GM12878 (cell line): Measurements from ENCODE around the gene NCKAP5. TPM values are rescaled to one million over a fixed set of nuclear protein-coding genes. Genes with fewer than 3 reads are reported as not detected.

Source experiments
- ATAC-seq: fragments of 200-7000 bp; cut with Tn5 transposase; 3 replicates; pipeline ENCODE4 v1.9.1; 2020; ENCODE audit warnings: mild to moderate bottlenecking, moderate library complexity
- BruUV-seq: library from RNA; stranded (reverse); fragments of 400-500 nt; replicated peaks from 2 replicates; lab custom pipeline; 2021; lab: Mats Ljungman, UMichigan
- CTCF ChIA-PET: fragments of 300-600 bp; sonication (Branson Sonifier 250); formaldehyde crosslinking; extraction: SDS; loops from one replicate; lab custom pipeline; 2021; ENCODE audit warnings: inconsistent platforms; lab: Yijun Ruan, JAX
- POLR2A ChIA-PET: fragments of 350-600 bp; formaldehyde crosslinking; extraction: SDS; loops from one replicate; lab custom pipeline; 2021; ENCODE audit warnings: inconsistent platforms; lab: Charles Lee
- RAD21 ChIA-PET: fragments of 300-600 bp; sonication (Branson Sonifier 250); formaldehyde crosslinking; loops from one replicate; lab custom pipeline; 2023; ENCODE audit warnings: antibody characterized with exemption; ENCODE audit not compliant: unreplicated experiment; lab: Charles Lee
- SMC1A ChIA-PET: fragments of 300-600 bp; sonication (Branson Sonifier 250); formaldehyde crosslinking; loops from one replicate; lab custom pipeline; 2023; ENCODE audit not compliant: unreplicated experiment, uncharacterized antibody; lab: Charles Lee
- DNase-seq: peaks from one replicate; pipeline ENCODE4 v3.0.0-alpha.2; 2011; ENCODE audit warnings: low read depth, low spot score
- FAIRE-seq: peaks from 3 replicates; lab custom pipeline; 2011; peaks lifted over from hg19 to GRCh38; lab: Jason Lieb, UNC
- H2AFZ ChIP-seq: 2 replicates; pipeline ENCODE4 v1.6.0; 2011; ENCODE audit warnings: low read depth, low read length, control low read depth; ENCODE audit not compliant: control insufficient read depth
- H3K27ac ChIP-seq: 2 replicates; pipeline ENCODE4 v1.5.1; 2011; ENCODE audit warnings: control low read depth; ENCODE audit not compliant: control insufficient read depth, insufficient read depth
- H3K27me3 ChIP-seq, 2 experiments: replicated peaks in 1 of 2; 2 replicates each; pipeline versions ENCODE4 v1.6.0 to v1.6.1; 2011; ENCODE audit warnings: low read length in 1 of 2; ENCODE audit not compliant: control insufficient read depth in 2 of 2, insufficient read depth in 2 of 2
- H3K36me3 ChIP-seq, 2 experiments: 2 replicates each; pipeline ENCODE4 v1.5.1; 2011; ENCODE audit warnings: low read length in 1 of 2; ENCODE audit not compliant: control insufficient read depth in 2 of 2, insufficient read depth in 2 of 2
- H3K4me1 ChIP-seq: 2 replicates; pipeline ENCODE4 v1.6.1; 2011; ENCODE audit warnings: mild to moderate bottlenecking, low read length, moderate library complexity, mixed read lengths; ENCODE audit not compliant: control insufficient read depth, insufficient read depth
- H3K4me2 ChIP-seq: 2 replicates; pipeline ENCODE4 v1.6.0; 2011; ENCODE audit warnings: control low read depth; ENCODE audit not compliant: control insufficient read depth, insufficient read depth
- H3K4me3 ChIP-seq: fragments of 200-600 bp; sonication (generic); 2 replicates; pipeline ENCODE4 v1.5.1; 2016
- H3K79me2 ChIP-seq: 2 replicates; pipeline ENCODE4 v1.6.0; 2011; ENCODE audit warnings: low read length; ENCODE audit not compliant: control insufficient read depth, insufficient read depth
- H3K9ac ChIP-seq: 2 replicates; pipeline ENCODE4 v1.8.0; 2011; ENCODE audit warnings: low read length, control low read depth, mixed read lengths; ENCODE audit not compliant: control insufficient read depth, insufficient read depth
- H3K9me3 ChIP-seq: replicated peaks from 3 replicates; pipeline ENCODE4 v1.5.1; 2011; ENCODE audit warnings: mild to moderate bottlenecking, low read length; ENCODE audit not compliant: control insufficient read depth, insufficient read depth
- H4K20me1 ChIP-seq: 2 replicates; pipeline ENCODE4 v1.6.0; 2011; ENCODE audit not compliant: control insufficient read depth, insufficient read depth
- CREM ChIP-seq: IDR thresholded peaks from 2 replicates; pipeline ENCODE4 v1.6.1; 2014; ENCODE audit warnings: antibody characterized with exemption, low read depth
- ESRRA ChIP-seq: IDR thresholded peaks from 2 replicates; pipeline ENCODE4 v1.6.1; 2012; ENCODE audit warnings: mild to moderate bottlenecking, low read length, improper control_type of control experiment
- HCFC1 ChIP-seq: fragments of 150-350 bp; IDR thresholded peaks from 2 replicates; pipeline ENCODE4 v1.6.1; 2014; ENCODE audit warnings: low read length
- IKZF1 ChIP-seq: fragments of 450-650 bp; conservative IDR thresholded peaks from 2 replicates; pipeline ENCODE4 v1.6.1; 2017; ENCODE audit warnings: antibody characterized with exemption, mild to moderate bottlenecking
- NFYB ChIP-seq: IDR thresholded peaks from 2 replicates; pipeline ENCODE4 v1.6.1; 2011; ENCODE audit warnings: low read depth, mild to moderate bottlenecking, low read length, improper control_type of control experiment, moderate library complexity; ENCODE audit not compliant: insufficient read depth
- NR2F1 ChIP-seq: fragments of 450-650 bp; conservative IDR thresholded peaks from 2 replicates; pipeline ENCODE4 v1.6.1; 2017; ENCODE audit warnings: mild to moderate bottlenecking
- POLR2AphosphoS5 ChIP-seq: IDR thresholded peaks from 2 replicates; pipeline ENCODE4 v1.6.1; 2011; ENCODE audit warnings: mild to moderate bottlenecking, low read length, inconsistent platforms
- RAD51 ChIP-seq: fragments of 450-650 bp; IDR thresholded peaks from 2 replicates; pipeline ENCODE4 v1.6.1; 2016; ENCODE audit warnings: moderate library complexity, mild to moderate bottlenecking, inconsistent platforms
- WRNIP1 ChIP-seq: IDR thresholded peaks from 2 replicates; pipeline ENCODE4 v1.6.1; 2011; ENCODE audit warnings: low read depth, low read length, improper control_type of control experiment, borderline replicate concordance
- WGBS: methylation state at CpG from one replicate; pipeline ENCODE4 v1.1.6; 2016; ENCODE audit warnings: low lambda C conversion rate; ENCODE audit not compliant: insufficient replicate concordance, insufficient coverage; ENCODE audit errors: missing lambda C conversion rate; 5-methylcytosine and 5-hydroxymethylcytosine counted together
- in situ Hi-C: fragments of 300-500 bp; cut with MboI; formaldehyde crosslinking; loops from 9 replicates; pipeline ENCODE4 v1.14.3; 2018; ENCODE audit warnings: mixed read lengths
- intact Hi-C: fragments of 100-400 bp; cut with micrococcal nuclease; formaldehyde crosslinking; loops from one replicate; pipeline ENCODE4 v1.14.2; 2022; ENCODE audit not compliant: unreplicated experiment
- polyA plus RNA-seq, 11 experiments: library from polyadenylated mRNA; depleted of rRNA in 4 of 11; unstranded in 6 of 11; stranded (reverse) in 5 of 11; fragments of >200 nt; fragmentation: Nextera tagmentation in 4 of 11; fragmentation: Illumina TruSeq in 1 of 11; extraction: Ambion mirVana in 4 of 11; extraction: Trizol in 1 of 11; gene quantifications; 1 replicate in 1 of 11; 2 replicates in 10 of 11; pipeline versions ENCODE4 v1.2.1 to v1.2.3, GENCODE V29; 2011 to 2016; ENCODE audit warnings: inconsistent platforms in 2 of 11, missing spikeins in 2 of 11, low read depth in 1 of 11
- total RNA-seq, 4 experiments: library from RNA; depleted of rRNA in 3 of 4; stranded (reverse); fragments of >200 nt in 3 of 4; fragmentation: Illumina TruSeq in 1 of 4; extraction: Trizol in 1 of 4; gene quantifications; 2 replicates each; pipeline versions ENCODE4 v1.2.1 to v1.2.3, GENCODE V29; 2013 to 2021
- TF ChIP-seq, protein P1 (sequence below): fragments of 450-650 bp; IDR thresholded peaks from 2 replicates; pipeline ENCODE4 v1.6.1; 2016; ENCODE audit warnings: mild to moderate bottlenecking
- TF ChIP-seq, protein P2 (sequence below): fragments of 450-650 bp; IDR thresholded peaks from 2 replicates; pipeline ENCODE4 v1.6.1; 2017; ENCODE audit warnings: mild to moderate bottlenecking
- TF ChIP-seq, protein P3 (sequence below): IDR thresholded peaks from 2 replicates; pipeline ENCODE4 v1.6.1; 2012; ENCODE audit warnings: low read length, inconsistent platforms
- TF ChIP-seq, protein P4 (sequence below): fragments of 450-650 bp; IDR thresholded peaks from 2 replicates; pipeline ENCODE4 v1.6.1; 2017; ENCODE audit warnings: mild to moderate bottlenecking, moderate library complexity
- TF ChIP-seq, protein P5 (sequence below): fragments of 450-650 bp; IDR thresholded peaks from 2 replicates; pipeline ENCODE4 v1.6.1; 2014; ENCODE audit warnings: mild to moderate bottlenecking

The NCKAP5 gene
- total and polyA plus RNA-seq, 10 of the 15 experiments (the other 5 are each of a cell fraction or from before 2014, with no cell fraction given), result 0.06 to 0.44 (median 0.16) TPM

DNA sequence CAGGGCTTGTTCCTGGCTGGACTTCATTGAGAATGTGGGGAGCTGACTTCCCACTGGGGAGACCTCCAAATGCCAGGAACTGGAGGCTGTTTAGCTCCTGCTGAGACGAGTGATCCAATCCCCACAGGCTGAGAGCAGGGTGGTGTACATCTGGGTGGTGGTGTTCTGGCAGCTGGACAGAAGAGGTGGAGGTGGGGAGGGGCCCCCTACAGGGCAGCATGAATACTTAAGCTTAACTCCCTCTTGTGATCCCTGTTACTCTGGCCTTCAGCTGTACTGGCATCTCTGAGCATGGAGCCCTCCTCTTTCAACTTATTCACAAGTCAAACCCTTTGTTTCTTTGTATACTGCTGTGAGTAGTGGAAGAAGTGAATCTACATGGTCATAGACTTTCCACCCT is 730.5 kb downstream of the NCKAP5 start:
- intact Hi-C loops, result no loop called here
- FAIRE-seq (no peak), ATAC-seq (no peak), DNase-seq (no peak)
- TF ChIP-seq CREM (no peak), IKZF1 (no peak), ESRRA (no peak), POLR2AphosphoS5 (no peak), WRNIP1 (no peak), RAD51 (no peak), NFYB (no peak), HCFC1 (no peak), NR2F1 (no peak)
- TF ChIP-seq, protein P1, sequence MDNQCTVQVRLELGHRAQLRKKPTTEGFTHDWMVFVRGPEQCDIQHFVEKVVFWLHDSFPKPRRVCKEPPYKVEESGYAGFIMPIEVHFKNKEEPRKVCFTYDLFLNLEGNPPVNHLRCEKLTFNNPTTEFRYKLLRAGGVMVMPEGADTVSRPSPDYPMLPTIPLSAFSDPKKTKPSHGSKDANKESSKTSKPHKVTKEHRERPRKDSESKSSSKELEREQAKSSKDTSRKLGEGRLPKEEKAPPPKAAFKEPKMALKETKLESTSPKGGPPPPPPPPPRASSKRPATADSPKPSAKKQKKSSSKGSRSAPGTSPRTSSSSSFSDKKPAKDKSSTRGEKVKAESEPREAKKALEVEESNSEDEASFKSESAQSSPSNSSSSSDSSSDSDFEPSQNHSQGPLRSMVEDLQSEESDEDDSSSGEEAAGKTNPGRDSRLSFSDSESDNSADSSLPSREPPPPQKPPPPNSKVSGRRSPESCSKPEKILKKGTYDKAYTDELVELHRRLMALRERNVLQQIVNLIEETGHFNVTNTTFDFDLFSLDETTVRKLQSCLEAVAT, result no peak
- TF ChIP-seq, protein P2, sequence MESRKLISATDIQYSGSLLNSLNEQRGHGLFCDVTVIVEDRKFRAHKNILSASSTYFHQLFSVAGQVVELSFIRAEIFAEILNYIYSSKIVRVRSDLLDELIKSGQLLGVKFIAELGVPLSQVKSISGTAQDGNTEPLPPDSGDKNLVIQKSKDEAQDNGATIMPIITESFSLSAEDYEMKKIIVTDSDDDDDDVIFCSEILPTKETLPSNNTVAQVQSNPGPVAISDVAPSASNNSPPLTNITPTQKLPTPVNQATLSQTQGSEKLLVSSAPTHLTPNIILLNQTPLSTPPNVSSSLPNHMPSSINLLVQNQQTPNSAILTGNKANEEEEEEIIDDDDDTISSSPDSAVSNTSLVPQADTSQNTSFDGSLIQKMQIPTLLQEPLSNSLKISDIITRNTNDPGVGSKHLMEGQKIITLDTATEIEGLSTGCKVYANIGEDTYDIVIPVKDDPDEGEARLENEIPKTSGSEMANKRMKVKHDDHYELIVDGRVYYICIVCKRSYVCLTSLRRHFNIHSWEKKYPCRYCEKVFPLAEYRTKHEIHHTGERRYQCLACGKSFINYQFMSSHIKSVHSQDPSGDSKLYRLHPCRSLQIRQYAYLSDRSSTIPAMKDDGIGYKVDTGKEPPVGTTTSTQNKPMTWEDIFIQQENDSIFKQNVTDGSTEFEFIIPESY, result no peak
- TF ChIP-seq, protein P3, sequence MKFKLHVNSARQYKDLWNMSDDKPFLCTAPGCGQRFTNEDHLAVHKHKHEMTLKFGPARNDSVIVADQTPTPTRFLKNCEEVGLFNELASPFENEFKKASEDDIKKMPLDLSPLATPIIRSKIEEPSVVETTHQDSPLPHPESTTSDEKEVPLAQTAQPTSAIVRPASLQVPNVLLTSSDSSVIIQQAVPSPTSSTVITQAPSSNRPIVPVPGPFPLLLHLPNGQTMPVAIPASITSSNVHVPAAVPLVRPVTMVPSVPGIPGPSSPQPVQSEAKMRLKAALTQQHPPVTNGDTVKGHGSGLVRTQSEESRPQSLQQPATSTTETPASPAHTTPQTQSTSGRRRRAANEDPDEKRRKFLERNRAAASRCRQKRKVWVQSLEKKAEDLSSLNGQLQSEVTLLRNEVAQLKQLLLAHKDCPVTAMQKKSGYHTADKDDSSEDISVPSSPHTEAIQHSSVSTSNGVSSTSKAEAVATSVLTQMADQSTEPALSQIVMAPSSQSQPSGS, result no peak
- TF ChIP-seq, protein P4, sequence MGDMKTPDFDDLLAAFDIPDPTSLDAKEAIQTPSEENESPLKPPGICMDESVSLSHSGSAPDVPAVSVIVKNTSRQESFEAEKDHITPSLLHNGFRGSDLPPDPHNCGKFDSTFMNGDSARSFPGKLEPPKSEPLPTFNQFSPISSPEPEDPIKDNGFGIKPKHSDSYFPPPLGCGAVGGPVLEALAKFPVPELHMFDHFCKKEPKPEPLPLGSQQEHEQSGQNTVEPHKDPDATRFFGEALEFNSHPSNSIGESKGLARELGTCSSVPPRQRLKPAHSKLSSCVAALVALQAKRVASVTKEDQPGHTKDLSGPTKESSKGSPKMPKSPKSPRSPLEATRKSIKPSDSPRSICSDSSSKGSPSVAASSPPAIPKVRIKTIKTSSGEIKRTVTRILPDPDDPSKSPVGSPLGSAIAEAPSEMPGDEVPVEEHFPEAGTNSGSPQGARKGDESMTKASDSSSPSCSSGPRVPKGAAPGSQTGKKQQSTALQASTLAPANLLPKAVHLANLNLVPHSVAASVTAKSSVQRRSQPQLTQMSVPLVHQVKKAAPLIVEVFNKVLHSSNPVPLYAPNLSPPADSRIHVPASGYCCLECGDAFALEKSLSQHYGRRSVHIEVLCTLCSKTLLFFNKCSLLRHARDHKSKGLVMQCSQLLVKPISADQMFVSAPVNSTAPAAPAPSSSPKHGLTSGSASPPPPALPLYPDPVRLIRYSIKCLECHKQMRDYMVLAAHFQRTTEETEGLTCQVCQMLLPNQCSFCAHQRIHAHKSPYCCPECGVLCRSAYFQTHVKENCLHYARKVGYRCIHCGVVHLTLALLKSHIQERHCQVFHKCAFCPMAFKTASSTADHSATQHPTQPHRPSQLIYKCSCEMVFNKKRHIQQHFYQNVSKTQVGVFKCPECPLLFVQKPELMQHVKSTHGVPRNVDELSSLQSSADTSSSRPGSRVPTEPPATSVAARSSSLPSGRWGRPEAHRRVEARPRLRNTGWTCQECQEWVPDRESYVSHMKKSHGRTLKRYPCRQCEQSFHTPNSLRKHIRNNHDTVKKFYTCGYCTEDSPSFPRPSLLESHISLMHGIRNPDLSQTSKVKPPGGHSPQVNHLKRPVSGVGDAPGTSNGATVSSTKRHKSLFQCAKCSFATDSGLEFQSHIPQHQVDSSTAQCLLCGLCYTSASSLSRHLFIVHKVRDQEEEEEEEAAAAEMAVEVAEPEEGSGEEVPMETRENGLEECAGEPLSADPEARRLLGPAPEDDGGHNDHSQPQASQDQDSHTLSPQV, result no peak
- TF ChIP-seq, protein P5, sequence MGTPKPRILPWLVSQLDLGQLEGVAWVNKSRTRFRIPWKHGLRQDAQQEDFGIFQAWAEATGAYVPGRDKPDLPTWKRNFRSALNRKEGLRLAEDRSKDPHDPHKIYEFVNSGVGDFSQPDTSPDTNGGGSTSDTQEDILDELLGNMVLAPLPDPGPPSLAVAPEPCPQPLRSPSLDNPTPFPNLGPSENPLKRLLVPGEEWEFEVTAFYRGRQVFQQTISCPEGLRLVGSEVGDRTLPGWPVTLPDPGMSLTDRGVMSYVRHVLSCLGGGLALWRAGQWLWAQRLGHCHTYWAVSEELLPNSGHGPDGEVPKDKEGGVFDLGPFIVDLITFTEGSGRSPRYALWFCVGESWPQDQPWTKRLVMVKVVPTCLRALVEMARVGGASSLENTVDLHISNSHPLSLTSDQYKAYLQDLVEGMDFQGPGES, result no peak
- no peak overlapping the region for H3K4me3 ChIP-seq
- H3K9me3 ChIP-seq, result no peaks in the 10 kb centered on the region
- no peaks in the 10 kb centered on the region for H3K79me2 ChIP-seq
- H2AFZ ChIP-seq, result no peak overlapping the region
- ChIA-PET POLR2A (interaction anchor here (0.7 kb wide), 1 partner anchor 135 kb away, joined by 3 read pairs; no protein-coding TSS in a partner anchor), SMC1A (interaction anchor here (1.2 kb wide), 1 partner anchor 136 kb away, joined by 3 read pairs; no protein-coding TSS in a partner anchor), CTCF (interaction anchor here (0.6 kb wide), 1 partner anchor 1678 kb away, joined by 3 read pairs; no protein-coding TSS in a partner anchor), RAD21 (no interaction called here)
- no peaks in the 10 kb centered on the region for H3K27me3 ChIP-seq
- in situ Hi-C loops, result no loop called here
- no peaks in the 10 kb centered on the region for H3K36me3 ChIP-seq
- no TSS peak for BruUV-seq
- H4K20me1 ChIP-seq, result no peaks in the 10 kb centered on the region
- no peaks in the 10 kb centered on the region for H3K4me1 ChIP-seq
- no peak overlapping the region for H3K9ac ChIP-seq
- 0% methylated on average over 1 of the region's 1 CpG for whole genome bisulfite sequencing
- H3K4me2 ChIP-seq, result no peak overlapping the region
- H3K27ac ChIP-seq, result no peak overlapping the region
